ENCODE data around the gene PKM.

- TF ChIP-seq CTCF (IDR thresholded peaks at IDR 0.05) (no peak), EP300 (IDR thresholded peaks at IDR 0.05; ENCODE audit: low read depth) (no peak), POLR2A (IDR thresholded peaks at IDR 0.05) (no peak)
Observed at GRCh38 chr15:72197460-72198355, 33.3 kb downstream of the PKM start, which contains the start of gene GRAMD2A.

Data from transverse colon (tissue), 3 donors.